HCT116 (cell line): ENCODE results near the gene PFKFB3. TPM values are rescaled to one million over a fixed set of nuclear protein-coding genes. Genes with fewer than 3 reads are reported as not detected.
"Not testable (repeated sequence)": the region's sequence is repeated elsewhere in the genome, so short reads cannot be mapped to it uniquely, and the experiment has no call there.

Source experiments
- ATAC-seq: fragments of 200-7000 bp; cut with Tn5 transposase; 2 replicates; pipeline ENCODE4 v1.9.1; 2020; ENCODE audit warnings: mild to moderate bottlenecking, moderate library complexity
- BruUV-seq: library from RNA; stranded (reverse); fragments of 400-500 nt; replicated peaks from 2 replicates; lab custom pipeline; 2021; lab: Mats Ljungman, UMichigan
- CTCF ChIA-PET: fragments of 300-600 bp; sonication (Branson Sonifier 250); formaldehyde crosslinking; loops from one replicate; lab custom pipeline; 2021; ENCODE audit warnings: antibody characterized with exemption; lab: Charles Lee
- POLR2A ChIA-PET: fragments of 300-600, 350-600 bp; sonication (Branson Sonifier 250); formaldehyde crosslinking; loops from one replicate; lab custom pipeline; 2021; ENCODE audit warnings: antibody characterized with exemption; lab: Charles Lee
- RAD21 ChIA-PET, 2 experiments: fragments of 300-600 bp; sonication (Branson Sonifier 250); formaldehyde crosslinking; loops; one replicate each; lab custom pipeline; 2023; ENCODE audit warnings: low total read pairs in 2 of 2; ENCODE audit not compliant: uncharacterized antibody in 2 of 2, unreplicated experiment in 2 of 2, low non-redundant PET in 1 of 2; lab: Charles Lee
- DNase-seq: peaks from one replicate; pipeline ENCODE4 v3.0.0-alpha.2; 2010; ENCODE audit warnings: low read depth, low spot score
- H2AFZ ChIP-seq: fragments of 200-600 bp; shearing (Covaris generic), sonication (generic); 2 replicates; pipeline ENCODE4 v1.6.1; 2017; ENCODE audit warnings: low read depth, mixed run types, mixed read lengths, antibody characterized with exemption, low read length; ENCODE audit not compliant: poor library complexity, severe bottlenecking
- H3K27ac ChIP-seq: 2 replicates; pipeline ENCODE4 v1.5.1; 2012; ENCODE audit warnings: low read depth, low read length
- H3K27me3 ChIP-seq: fragments of 200-600 bp; sonication (generic); 2 replicates; pipeline ENCODE4 v1.6.1; 2016; ENCODE audit warnings: mixed run types, low read length, mixed read lengths; ENCODE audit not compliant: insufficient read depth
- H3K36me3 ChIP-seq, 2 experiments: fragments of 200-500 bp in 1 of 2; fragments of 200-600 bp in 1 of 2; sonication (Bioruptor generic) in 1 of 2; sonication (generic) in 1 of 2; 2 replicates each; pipeline versions ENCODE4 v1.5.1 to v1.6.1; 2014 to 2016; ENCODE audit warnings: low read length in 2 of 2, inconsistent platforms in 1 of 2, mixed read lengths in 1 of 2, mixed run types in 1 of 2; ENCODE audit not compliant: insufficient read depth in 2 of 2, control insufficient read depth in 1 of 2
- H3K4me1 ChIP-seq, 2 experiments: fragments of 200-600 bp in 1 of 2; sonication (generic) in 1 of 2; 2 replicates each; pipeline versions ENCODE4 v1.5.1 to v1.6.1; 2012 to 2017; ENCODE audit warnings: low read length in 2 of 2, inconsistent platforms in 1 of 2, mild to moderate bottlenecking in 1 of 2, mixed read lengths in 1 of 2, mixed run types in 1 of 2, moderate library complexity in 1 of 2; ENCODE audit not compliant: insufficient read depth in 2 of 2, control insufficient read depth in 1 of 2
- H3K4me2 ChIP-seq: fragments of 200-600 bp; sonication (generic); 2 replicates; pipeline ENCODE4 v1.6.1; 2017; ENCODE audit warnings: mixed run types, low read length, mixed read lengths
- H3K4me3 ChIP-seq, 2 experiments: fragments of 200-600 bp in 1 of 2; sonication (generic) in 1 of 2; replicated peaks in 1 of 2; 2 replicates each; pipeline ENCODE4 v1.5.1; 2011 to 2016; ENCODE audit warnings: low read length in 2 of 2, control low read depth in 1 of 2, low read depth in 1 of 2, mild to moderate bottlenecking in 1 of 2, mixed read lengths in 1 of 2, mixed run types in 1 of 2
- H3K79me2 ChIP-seq: fragments of 200-600 bp; sonication (generic); 2 replicates; pipeline ENCODE4 v1.6.1; 2017; ENCODE audit warnings: mild to moderate bottlenecking, mixed run types, low read length, moderate library complexity, mixed read lengths; ENCODE audit not compliant: insufficient read depth
- H3K9ac ChIP-seq: fragments of 200-600 bp; sonication (generic); 2 replicates; pipeline ENCODE4 v1.6.1; 2016; ENCODE audit warnings: low read length, mixed read lengths
- H3K9me2 ChIP-seq: fragments of 200-600 bp; sonication (generic), shearing (Covaris generic); 2 replicates; pipeline ENCODE4 v1.6.1; 2017; ENCODE audit warnings: mixed run types, mild to moderate bottlenecking, moderate library complexity; ENCODE audit not compliant: insufficient read depth
- H3K9me3 ChIP-seq, 2 experiments: fragments of 200-500 bp in 1 of 2; fragments of 200-600 bp in 1 of 2; sonication (Bioruptor generic) in 1 of 2; sonication (generic) in 1 of 2; 2 replicates each; pipeline ENCODE4 v1.6.1; 2014 to 2017; ENCODE audit warnings: low read length in 2 of 2, mixed read lengths in 2 of 2, inconsistent platforms in 1 of 2, low read depth in 1 of 2, mild to moderate bottlenecking in 1 of 2, mixed run types in 1 of 2, moderate library complexity in 1 of 2; ENCODE audit not compliant: control insufficient read depth in 1 of 2, insufficient read depth in 1 of 2
- H4K20me1 ChIP-seq: fragments of 200-600 bp; sonication (generic), shearing (Covaris generic); 2 replicates; pipeline ENCODE4 v1.6.1; 2017; ENCODE audit warnings: mixed run types, mild to moderate bottlenecking, moderate library complexity; ENCODE audit not compliant: insufficient read depth
- CBX3 ChIP-seq: IDR thresholded peaks from 2 replicates; pipeline ENCODE4 v1.6.1; 2012; ENCODE audit warnings: low read depth
- CTCF ChIP-seq, 3 experiments: fragments of 200-600 bp in 1 of 3; sonication (generic) in 1 of 3; IDR thresholded peaks in 2 of 3; conservative IDR thresholded peaks in 1 of 3; 2 replicates each; pipeline ENCODE4 v1.5.1; 2012 to 2017; ENCODE audit warnings: low read depth in 2 of 3, low read length in 2 of 3, antibody characterized with exemption in 1 of 3, borderline replicate concordance in 1 of 3, control low read depth in 1 of 3, mild to moderate bottlenecking in 1 of 3, mixed read lengths in 1 of 3, mixed run types in 1 of 3, moderate library complexity in 1 of 3; ENCODE audit not compliant: insufficient read depth in 1 of 3
- EGR1 ChIP-seq: IDR thresholded peaks from 2 replicates; pipeline ENCODE4 v1.6.1; 2012; ENCODE audit warnings: low read depth
- EZH2phosphoT487 ChIP-seq: fragments of 200-600 bp; IDR thresholded peaks from 2 replicates; pipeline ENCODE4 v1.6.1; 2018; ENCODE audit warnings: antibody characterized with exemption, borderline replicate concordance
- FOSL1 ChIP-seq: IDR thresholded peaks from 2 replicates; pipeline ENCODE4 v1.6.1; 2012; ENCODE audit warnings: low read depth
- JUND ChIP-seq: IDR thresholded peaks from 2 replicates; pipeline ENCODE4 v1.6.1; 2012
- MAX ChIP-seq: IDR thresholded peaks from 2 replicates; pipeline ENCODE4 v1.6.1; 2012
- POLR2A ChIP-seq: IDR thresholded peaks from 2 replicates; pipeline ENCODE4 v1.7.0; 2011; ENCODE audit warnings: borderline replicate concordance; ENCODE audit not compliant: insufficient read depth, insufficient read length; ENCODE audit errors: extremely low read depth
- POLR2AphosphoS5 ChIP-seq: IDR thresholded peaks from 2 replicates; pipeline ENCODE4 v1.6.1; 2011; ENCODE audit warnings: mild to moderate bottlenecking, low read depth, low read length, moderate library complexity
- SIN3A ChIP-seq: IDR thresholded peaks from 2 replicates; pipeline ENCODE4 v1.6.1; 2012; ENCODE audit warnings: low read depth
- SP1 ChIP-seq: IDR thresholded peaks from 2 replicates; pipeline ENCODE4 v1.6.1; 2012; ENCODE audit warnings: low read depth
- YY1 ChIP-seq: IDR thresholded peaks from 2 replicates; pipeline ENCODE4 v1.6.1; 2011; ENCODE audit warnings: low read length, low read depth, moderate library complexity, mild to moderate bottlenecking; ENCODE audit not compliant: insufficient replicate concordance; ENCODE audit errors: extremely low read depth
- ZBTB33 ChIP-seq: IDR thresholded peaks from 2 replicates; pipeline ENCODE4 v1.6.1; 2011; ENCODE audit warnings: mild to moderate bottlenecking, low read length, moderate library complexity; ENCODE audit not compliant: insufficient replicate concordance; ENCODE audit errors: extremely low read depth
- ZFX ChIP-seq: fragments of 450-650 bp; IDR thresholded peaks from 2 replicates; pipeline ENCODE4 v1.6.1; 2017
- intact Hi-C: fragments of 100-400 bp; cut with micrococcal nuclease; formaldehyde crosslinking; loops from 2 replicates; pipeline ENCODE4 v1.10.0; 2022
- total RNA-seq: library from RNA; stranded (reverse); gene quantifications from one replicate; pipeline ENCODE4 v1.2.1, GENCODE V29; 2021; ENCODE audit not compliant: unreplicated experiment

PFKFB3 gene
- total RNA-seq, 1 experiment from 2014 or later, result 50.8 TPM

GRCh38 chr10:6283655-6284054, 80.9 kb downstream of the PFKFB3 start (continued):
- TF ChIP-seq EZH2phosphoT487, result no peak

- RAD21 ChIA-PET, H3K27me3 ChIP-seq, H3K79me2 ChIP-seq, POLR2A ChIA-PET, DNase-seq, H3K9ac ChIP-seq, H3K9me2 ChIP-seq, H3K4me3 ChIP-seq, CTCF ChIA-PET, H4K20me1 ChIP-seq, BruUV-seq, H3K36me3 ChIP-seq, H2AFZ ChIP-seq, H3K9me3 ChIP-seq, intact Hi-C loops: not testable (repeated sequence)
- H3K4me1 ChIP-seq, result peaks cover 13 to 25% of the 10 kb centered on the region in 2 experiments
- peak overlapping the region; percentile 50 for H3K4me2 ChIP-seq
- H3K27ac ChIP-seq, result peak overlapping the region; percentile 22; the same call in 1 of the 2 replicates
- TF ChIP-seq JUND, result peak; percentile 16; the same call in 1 of the 2 replicates
- peak; percentile 20; the same call in 1 of the 2 replicates for TF ChIP-seq FOSL1
- TF ChIP-seq SP1, result peak; percentile 42; the same call in 1 of the 2 replicates
- peak; percentile 55; the same call in 1 of the 2 replicates for ATAC-seq
Measured at GRCh38 chr10:6290621-6291020, 87.9 kb downstream of the PFKFB3 start.

GRCh38 chr10:6292741-6293151, 90.0 kb downstream of the PFKFB3 start:
- no TSS peak for BruUV-seq
- POLR2A ChIA-PET, result no interaction called here
- no peak overlapping the region for H3K4me2 ChIP-seq
- no peaks in the 10 kb centered on the region for H3K9me3 ChIP-seq
- no peak overlapping the region for H3K27ac ChIP-seq
- no peak overlapping the region for H2AFZ ChIP-seq
- H3K27me3 ChIP-seq, result no peaks in the 10 kb centered on the region
- H3K36me3 ChIP-seq, result no peaks in the 10 kb centered on the region
- CTCF ChIA-PET, result no interaction called here
- TF ChIP-seq JUND, result no peak
- TF ChIP-seq SIN3A, result no peak
- TF ChIP-seq POLR2A, result no peak
- no peak for TF ChIP-seq CTCF (IDR thresholded peaks at IDR 0.05 in 2 of 3, conservative IDR thresholded peaks at IDR 0.05 in 1 of 3; ENCODE audit: borderline replicate concordance in 1 of 3, insufficient read depth in 1 of 3, low read depth in 2 of 3, low read length in 2 of 3)
- no peak for TF ChIP-seq FOSL1
- TF ChIP-seq ZBTB33, result no peak
- TF ChIP-seq ZFX, result no peak
- no peak for TF ChIP-seq EGR1
- no peak for TF ChIP-seq SP1
- TF ChIP-seq POLR2AphosphoS5, result no peak
- no peak for TF ChIP-seq YY1
- no peak for TF ChIP-seq MAX
- TF ChIP-seq CBX3, result no peak
- no peaks in the 10 kb centered on the region for H4K20me1 ChIP-seq
- intact Hi-C loops, result no loop called here
- no peak overlapping the region for H3K9ac ChIP-seq
- no peak overlapping the region for H3K4me3 ChIP-seq
- H3K79me2 ChIP-seq, result no peaks in the 10 kb centered on the region
- H3K4me1 ChIP-seq, result peaks cover 25 to 45% of the 10 kb centered on the region in 2 experiments
- RAD21 ChIA-PET, result no interaction called here
- DNase-seq (no peak), ATAC-seq (no peak)
- no peaks in the 10 kb centered on the region for H3K9me2 ChIP-seq
